Keratinocyte (primary cell): ENCODE measurements around the gene MS4A15.

Experiments used
- EZH2 ChIP-seq: IDR thresholded peaks from one replicate; pipeline ENCODE4 v1.6.1; 2012; ENCODE audit warnings: inconsistent platforms, mild to moderate bottlenecking, low read length, moderate library complexity
- TF ChIP-seq, protein P1 (sequence below), 3 experiments: IDR thresholded peaks in 1 of 3; conservative IDR thresholded peaks in 1 of 3; optimal IDR thresholded peaks in 1 of 3; 2 replicates in 2 of 3; 3 replicates in 1 of 3; pipeline versions ENCODE3 to v1.5.1; 2011; ENCODE audit warnings: low read length in 3 of 3, mild to moderate bottlenecking in 3 of 3, moderate library complexity in 2 of 3, control low read depth in 1 of 3, inconsistent platforms in 1 of 3; ENCODE audit not compliant: insufficient read depth in 2 of 3; ENCODE audit errors: extremely low read depth in 1 of 3

DNA sequence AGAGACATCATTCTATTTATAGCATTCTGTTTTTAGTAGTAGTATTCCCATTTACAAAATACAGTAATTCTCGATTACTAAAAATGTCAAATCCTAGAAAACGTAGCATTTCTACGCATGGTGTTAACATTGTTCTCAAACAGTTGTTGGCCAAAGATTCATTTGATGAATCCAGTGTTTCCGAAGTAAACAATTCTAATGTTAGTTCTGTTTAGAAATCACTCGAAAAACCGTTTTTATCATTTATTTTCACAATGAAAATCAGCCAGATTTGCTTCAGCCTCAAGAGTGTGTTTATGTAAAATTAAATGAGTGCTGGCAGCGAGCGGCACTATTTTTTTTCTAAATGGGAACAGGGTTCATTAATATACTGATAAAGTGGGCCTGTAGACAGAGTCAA lies 25.1 kb upstream of the MS4A15 start:
- TF ChIP-seq, protein P1, sequence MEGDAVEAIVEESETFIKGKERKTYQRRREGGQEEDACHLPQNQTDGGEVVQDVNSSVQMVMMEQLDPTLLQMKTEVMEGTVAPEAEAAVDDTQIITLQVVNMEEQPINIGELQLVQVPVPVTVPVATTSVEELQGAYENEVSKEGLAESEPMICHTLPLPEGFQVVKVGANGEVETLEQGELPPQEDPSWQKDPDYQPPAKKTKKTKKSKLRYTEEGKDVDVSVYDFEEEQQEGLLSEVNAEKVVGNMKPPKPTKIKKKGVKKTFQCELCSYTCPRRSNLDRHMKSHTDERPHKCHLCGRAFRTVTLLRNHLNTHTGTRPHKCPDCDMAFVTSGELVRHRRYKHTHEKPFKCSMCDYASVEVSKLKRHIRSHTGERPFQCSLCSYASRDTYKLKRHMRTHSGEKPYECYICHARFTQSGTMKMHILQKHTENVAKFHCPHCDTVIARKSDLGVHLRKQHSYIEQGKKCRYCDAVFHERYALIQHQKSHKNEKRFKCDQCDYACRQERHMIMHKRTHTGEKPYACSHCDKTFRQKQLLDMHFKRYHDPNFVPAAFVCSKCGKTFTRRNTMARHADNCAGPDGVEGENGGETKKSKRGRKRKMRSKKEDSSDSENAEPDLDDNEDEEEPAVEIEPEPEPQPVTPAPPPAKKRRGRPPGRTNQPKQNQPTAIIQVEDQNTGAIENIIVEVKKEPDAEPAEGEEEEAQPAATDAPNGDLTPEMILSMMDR (optimal IDR thresholded peaks at IDR 0.05 in 1 of 3, IDR thresholded peaks at IDR 0.05 in 1 of 3, conservative IDR thresholded peaks at IDR 0.05 in 1 of 3; ENCODE audit: extremely low read depth in 1 of 3, insufficient read depth in 2 of 3, low read length in 3 of 3), result no peak
- no peak for TF ChIP-seq EZH2
